Left ventricle myocardium inferior (tissue), 1 donor: Measurements from ENCODE around the gene MPZL1. TPM values are rescaled to one million over a fixed set of nuclear protein-coding genes. Genes with fewer than 3 reads are reported as not detected.

Experiments
- DNase-seq: peaks from one replicate; pipeline ENCODE4 v3.0.0-alpha.2; 2020
- H3K27ac ChIP-seq: fragments of 200-600 bp; replicated peaks from 2 replicates; pipeline ENCODE4 v1.8.0; 2021
- H3K27me3 ChIP-seq: fragments of 200-600 bp; 2 replicates; pipeline ENCODE4 v1.8.0; 2021; ENCODE audit warnings: low read depth
- H3K36me3 ChIP-seq: fragments of 200-600 bp; 2 replicates; pipeline ENCODE4 v1.8.0; 2021
- H3K4me1 ChIP-seq: fragments of 200-600 bp; 2 replicates; pipeline ENCODE4 v1.8.0; 2021
- H3K4me3 ChIP-seq: fragments of 200-600 bp; 2 replicates; pipeline ENCODE4 v1.8.0; 2021; ENCODE audit warnings: mild to moderate bottlenecking, moderate library complexity
- H3K9me3 ChIP-seq: fragments of 200-600 bp; replicated peaks from 2 replicates; pipeline ENCODE4 v1.8.0; 2021
- CTCF ChIP-seq: fragments of 200-600 bp; IDR thresholded peaks from 2 replicates; pipeline ENCODE4 v1.8.0; 2021; ENCODE audit warnings: antibody characterized with exemption, mild to moderate bottlenecking, borderline replicate concordance
- intact Hi-C: fragments of 100-400 bp; cut with micrococcal nuclease; formaldehyde crosslinking; loops from one replicate; pipeline ENCODE4 v1.11.0; 2022
- total RNA-seq: library from RNA; stranded (reverse); fragmentation: NEBNext Ultra II Directional; extraction: Animal tissue kit (Norgen Biotek cat#: 25700); gene quantifications from one replicate; pipeline ENCODE4 v1.2.1, GENCODE V29; 2021
- donor health status: DM: no; HTN: yes; CAD: no; lungs with severe emphysema.

Gene MPZL1
- total RNA-seq, 1 donor from 2014 or later: 28.9 TPM

DNA sequence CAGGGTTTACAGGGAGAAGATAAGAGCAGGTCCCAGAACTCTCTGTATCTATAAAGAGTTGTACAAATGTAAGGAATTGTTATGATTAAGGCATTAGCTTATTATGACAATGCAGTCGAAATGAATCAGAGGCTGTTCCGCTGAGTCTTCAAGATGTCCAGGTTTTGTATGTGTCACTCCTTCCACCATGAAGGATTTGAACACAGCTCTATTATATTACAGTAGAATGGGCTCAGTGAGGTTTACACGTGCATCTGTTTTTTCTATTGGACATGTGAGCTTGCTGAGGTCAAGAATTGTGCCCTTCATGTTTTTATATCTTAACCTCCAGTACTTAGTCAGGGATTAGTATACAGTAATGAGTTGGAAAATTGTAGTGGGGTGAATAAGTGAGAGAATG lies 86.3 kb downstream of the MPZL1 start:
- Histone ChIP-seq H3K4me3 (no peak overlapping the region), H3K36me3 (no peaks in the 10 kb centered on the region), H3K4me1 (peaks cover 4% of the 10 kb centered on the region), H3K27ac (no peak overlapping the region), H3K9me3 (peaks cover 8% of the 10 kb centered on the region), H3K27me3 (no peaks in the 10 kb centered on the region)
- no peak for TF ChIP-seq CTCF
- intact Hi-C loops: loop anchor here (10.0 kb wide), 1 partner anchor 203 kb away; no protein-coding TSS in a partner anchor
- no peak for DNase-seq

DNA sequence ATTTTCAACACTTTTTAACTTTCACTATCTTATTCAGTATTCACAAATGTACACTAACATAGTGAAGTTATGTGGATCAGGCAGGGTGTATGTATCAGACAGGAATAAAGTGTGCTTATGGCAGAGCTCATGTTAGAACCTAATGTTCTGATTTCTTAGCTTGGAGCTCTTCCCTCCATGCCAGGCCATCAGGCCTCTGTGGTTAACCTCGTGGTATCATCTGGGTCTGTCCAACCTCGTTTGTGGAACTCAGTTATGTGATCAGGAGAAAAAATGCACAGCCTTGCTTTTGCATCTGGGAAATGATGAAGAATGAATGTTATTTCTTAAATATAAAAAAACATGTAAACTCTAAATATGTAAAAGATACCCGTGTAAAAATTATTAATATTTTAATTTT lies 86.9 kb downstream of the MPZL1 start:
- intact Hi-C loops: loop anchor here (10.0 kb wide), 1 partner anchor 204 kb away; no protein-coding TSS in a partner anchor

GRCh38 chr1:167812972-167813371 lies 91.2 kb downstream of the MPZL1 start:
- H3K9me3 ChIP-seq: peaks cover 31% of the 10 kb centered on the region
- no peaks in the 10 kb centered on the region for H3K27me3 ChIP-seq
- DNase-seq: no peak
- no peak overlapping the region for H3K4me3 ChIP-seq
- no peaks in the 10 kb centered on the region for H3K4me1 ChIP-seq
- no peaks in the 10 kb centered on the region for H3K36me3 ChIP-seq
- intact Hi-C loops: no loop called here
- no peak overlapping the region for H3K27ac ChIP-seq
- TF ChIP-seq CTCF: no peak

More for the DNA sequence above, 86.9 kb downstream of the MPZL1 start:
- no peaks in the 10 kb centered on the region for H3K4me1 ChIP-seq
- no peaks in the 10 kb centered on the region for H3K36me3 ChIP-seq
- peaks cover 14% of the 10 kb centered on the region for H3K9me3 ChIP-seq
- no peak overlapping the region for H3K4me3 ChIP-seq
- no peaks in the 10 kb centered on the region for H3K27me3 ChIP-seq
- H3K27ac ChIP-seq: no peak overlapping the region
- no peak for TF ChIP-seq CTCF
- DNase-seq: no peak

DNA sequence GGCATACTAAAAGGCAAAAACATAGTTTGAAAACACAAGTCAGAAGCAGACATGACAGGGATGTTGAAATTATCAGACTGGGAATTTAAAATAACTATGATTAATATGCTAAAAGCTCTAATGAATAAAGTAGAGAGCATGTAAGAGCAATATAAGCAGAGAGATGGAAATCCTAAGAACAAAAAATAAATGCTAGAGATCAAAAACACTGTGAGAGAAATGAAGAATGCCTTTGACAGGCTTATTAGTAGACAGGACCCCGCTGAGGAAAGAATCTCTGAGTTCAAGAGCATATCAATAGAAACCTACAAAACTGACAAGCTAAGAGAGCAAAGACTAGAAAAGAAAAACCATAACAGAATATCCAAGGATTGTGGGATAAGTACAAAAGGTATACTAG lies 93.9 kb downstream of the MPZL1 start:
- H3K36me3 ChIP-seq: no peaks in the 10 kb centered on the region
- H3K9me3 ChIP-seq: peaks cover 31% of the 10 kb centered on the region
- intact Hi-C loops: no loop called here
- no peak for TF ChIP-seq CTCF
- H3K27ac ChIP-seq: no peak overlapping the region
- H3K4me1 ChIP-seq: peaks cover 5% of the 10 kb centered on the region
- no peaks in the 10 kb centered on the region for H3K27me3 ChIP-seq
- no peak for DNase-seq
- H3K4me3 ChIP-seq: no peak overlapping the region

DNA sequence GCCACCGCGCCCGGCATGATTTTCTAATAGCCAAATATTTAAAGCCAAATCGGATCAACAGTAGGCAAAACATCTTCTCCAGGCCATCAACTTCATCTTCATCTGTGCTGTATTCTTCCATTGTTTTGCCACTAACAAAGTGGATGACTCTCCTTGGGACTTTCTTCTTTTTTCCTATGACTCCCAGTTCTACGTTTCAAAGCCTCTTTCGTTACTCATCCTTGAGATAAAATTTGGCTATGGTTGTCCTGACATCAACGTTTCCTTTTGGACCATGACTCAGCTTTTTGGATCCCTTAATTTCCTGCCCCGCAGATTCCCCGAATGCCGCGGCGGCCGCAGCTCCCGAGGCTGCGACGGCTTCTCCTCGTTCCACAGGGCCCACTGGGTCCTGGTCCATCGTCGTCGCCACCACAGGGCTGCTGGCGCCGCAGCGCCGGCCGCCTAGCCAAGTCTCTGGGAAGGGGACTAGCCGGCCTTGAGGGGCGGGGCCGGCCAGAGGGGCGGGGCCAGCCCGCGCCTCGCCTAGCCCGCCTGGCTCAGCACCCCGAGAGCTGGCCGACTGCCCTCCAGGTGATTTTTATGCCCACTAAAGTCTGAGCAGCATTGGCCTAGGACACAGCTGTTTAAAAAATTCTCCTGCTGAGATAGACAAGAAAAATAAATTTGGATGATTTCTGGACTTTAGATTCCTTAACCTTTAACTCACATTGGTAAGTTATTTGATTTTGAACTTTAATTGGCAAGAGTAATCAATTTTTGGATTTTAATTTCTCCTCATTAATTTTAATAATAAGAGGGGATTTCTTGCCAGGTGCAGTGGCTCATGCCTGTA lies 98.3 kb downstream of the MPZL1 start:
- TF ChIP-seq CTCF: no peak

More for the DNA sequence above, 98.3 kb downstream of the MPZL1 start:
- Histone ChIP-seq H3K27me3 (no peaks in the 10 kb centered on the region), H3K36me3 (no peaks in the 10 kb centered on the region), H3K4me3 (peak overlapping the region; percentile 60), H3K9me3 (peaks cover 13% of the 10 kb centered on the region), H3K4me1 (peaks cover 5% of the 10 kb centered on the region), H3K27ac (peak overlapping the region; percentile 80)
- DNase-seq: peak; percentile 76
- intact Hi-C loops: no loop called here
